G401.6 (cell line): ENCODE results near the gene OR11A1.

Experiments used
- FAIRE-seq: peaks from 2 replicates; lab custom pipeline; 2012; peaks lifted over from hg19 to GRCh38; lab: Jason Lieb, UNC

OR11A1 gene

GRCh38 chr6:29388533-29388932 lies 68.3 kb downstream of the OR11A1 start:
- FAIRE-seq, result no peak

- no peak for FAIRE-seq
Measured at GRCh38 chr6:29376003-29376402, 80.9 kb downstream of the OR11A1 start.
